ELF-1 (cell line): Measurements from ENCODE around the gene ZBTB7C.

Experiments used
- DNase-seq: peaks from one replicate; pipeline ENCODE4 v3.0.0-alpha.2; 2016; ENCODE audit warnings: low read depth, low spot score

ZBTB7C gene

DNA sequence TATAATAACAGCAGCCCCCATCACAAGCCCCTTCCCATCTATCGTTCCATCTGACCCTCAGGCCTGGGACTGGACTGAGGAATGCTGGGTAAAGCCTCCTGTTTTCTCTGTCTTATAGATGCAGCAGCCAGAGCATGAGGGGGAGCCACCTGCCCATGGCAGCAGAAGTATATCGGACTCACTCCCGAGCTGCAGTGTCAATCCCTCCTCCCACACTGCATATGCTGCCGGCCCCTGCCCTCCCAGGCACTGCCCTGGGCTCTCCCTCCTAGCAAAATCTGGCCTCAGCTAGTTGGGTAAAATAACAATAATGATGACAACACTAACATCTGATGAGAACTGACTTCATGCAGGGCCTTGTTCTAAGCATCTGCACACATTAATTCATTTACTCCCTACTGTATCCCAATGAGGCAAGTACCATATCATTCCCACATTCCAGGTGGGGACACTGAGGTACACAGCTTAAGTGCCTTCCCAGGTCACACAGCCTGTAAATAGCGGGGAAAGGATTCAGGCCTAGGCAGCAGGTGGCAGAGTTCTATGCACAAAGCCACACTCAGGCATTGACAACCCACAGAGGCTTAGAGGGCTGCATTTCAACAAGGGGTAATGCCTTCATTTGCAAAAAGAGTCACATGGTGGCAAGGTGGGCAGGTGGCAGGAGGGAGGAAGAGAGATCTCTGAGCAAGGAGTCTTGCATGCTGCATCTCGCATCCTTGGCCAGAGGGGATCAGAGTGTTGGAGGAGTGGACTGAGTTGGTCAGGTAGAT lies 190.0 kb downstream of the ZBTB7C start:
- no peak for DNase-seq

DNA sequence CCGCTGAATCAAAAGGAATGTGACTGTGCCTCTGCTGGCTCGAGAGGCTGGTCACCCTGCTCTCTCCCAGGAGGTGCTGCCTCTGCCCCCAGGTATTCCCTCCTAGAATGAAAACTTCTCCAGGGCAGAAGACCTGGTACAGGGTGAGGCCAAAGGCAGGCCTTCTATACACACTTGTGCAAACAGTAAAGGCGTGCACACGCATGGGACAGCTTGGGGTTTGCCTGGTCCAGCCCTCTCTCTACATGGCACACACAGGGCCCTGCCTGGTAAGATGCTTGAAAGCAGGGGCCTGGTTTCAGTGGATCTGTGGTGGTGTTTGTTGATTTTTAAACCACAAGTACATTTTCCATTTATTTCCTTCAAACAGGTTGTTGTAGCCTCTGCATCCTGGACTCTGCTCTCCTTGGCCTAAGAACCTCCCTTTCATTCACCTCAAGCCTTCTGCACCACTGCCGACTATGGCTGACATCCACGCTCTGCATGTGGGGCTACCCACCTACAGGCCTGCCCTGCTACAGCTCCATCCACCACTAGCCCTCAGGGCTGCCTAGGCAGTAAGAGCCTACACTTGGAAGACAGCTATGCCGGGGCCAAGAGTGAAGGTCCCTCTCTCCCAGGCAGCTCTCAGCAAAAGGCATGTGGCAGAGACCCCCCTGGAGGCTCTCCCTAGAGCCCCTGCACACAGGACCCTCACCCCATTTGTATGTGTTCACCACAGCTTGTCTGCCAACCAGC lies 190.7 kb downstream of the ZBTB7C start:
- DNase-seq = no peak

DNA sequence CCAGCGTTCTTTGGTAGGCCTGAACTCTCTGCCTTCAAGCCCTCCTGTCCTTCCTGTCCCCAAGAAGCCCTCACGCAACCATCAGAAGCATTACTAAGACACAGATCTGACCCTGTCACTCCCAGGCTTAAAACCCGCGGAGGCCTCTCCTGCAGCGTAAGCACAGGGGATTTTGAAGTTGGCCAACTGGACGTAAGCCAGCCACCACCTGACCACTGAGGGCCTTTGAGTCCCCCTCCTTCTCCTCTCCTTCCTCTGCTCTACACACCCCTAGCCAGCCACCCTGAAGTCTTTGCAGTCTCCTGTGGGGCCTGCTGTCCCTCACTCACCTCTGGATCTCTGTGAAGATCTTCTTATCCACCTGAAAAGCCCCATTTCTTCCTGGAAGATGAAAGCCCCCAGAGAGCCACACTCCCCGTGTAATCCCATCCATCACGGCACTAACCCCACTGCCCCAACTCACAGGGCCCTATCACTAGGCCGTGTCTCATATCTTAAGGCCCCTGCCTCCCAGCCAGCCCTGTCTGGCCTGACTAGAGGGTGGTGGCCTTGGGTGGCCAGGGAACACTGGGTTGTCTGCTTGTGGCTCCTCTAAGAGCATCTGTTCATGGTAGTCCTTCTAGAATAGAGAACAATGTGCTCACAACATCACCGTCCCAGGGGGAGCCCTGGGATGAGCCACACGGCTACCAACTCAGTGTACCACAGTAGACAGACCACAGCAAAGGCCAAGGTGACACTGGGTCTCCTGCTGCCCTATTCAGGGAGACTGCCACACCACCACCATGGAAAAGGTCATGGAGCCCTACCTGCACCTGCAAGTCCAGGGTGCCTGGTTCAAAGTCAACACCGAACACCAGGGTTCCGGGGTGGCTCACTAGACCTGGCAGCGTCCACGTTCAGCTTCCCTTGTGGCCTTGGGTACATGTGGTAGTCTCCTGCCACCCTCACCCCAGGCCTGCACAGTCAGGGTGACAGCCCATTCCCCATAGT lies 191.6 kb downstream of the ZBTB7C start:
- no peak for DNase-seq

DNA sequence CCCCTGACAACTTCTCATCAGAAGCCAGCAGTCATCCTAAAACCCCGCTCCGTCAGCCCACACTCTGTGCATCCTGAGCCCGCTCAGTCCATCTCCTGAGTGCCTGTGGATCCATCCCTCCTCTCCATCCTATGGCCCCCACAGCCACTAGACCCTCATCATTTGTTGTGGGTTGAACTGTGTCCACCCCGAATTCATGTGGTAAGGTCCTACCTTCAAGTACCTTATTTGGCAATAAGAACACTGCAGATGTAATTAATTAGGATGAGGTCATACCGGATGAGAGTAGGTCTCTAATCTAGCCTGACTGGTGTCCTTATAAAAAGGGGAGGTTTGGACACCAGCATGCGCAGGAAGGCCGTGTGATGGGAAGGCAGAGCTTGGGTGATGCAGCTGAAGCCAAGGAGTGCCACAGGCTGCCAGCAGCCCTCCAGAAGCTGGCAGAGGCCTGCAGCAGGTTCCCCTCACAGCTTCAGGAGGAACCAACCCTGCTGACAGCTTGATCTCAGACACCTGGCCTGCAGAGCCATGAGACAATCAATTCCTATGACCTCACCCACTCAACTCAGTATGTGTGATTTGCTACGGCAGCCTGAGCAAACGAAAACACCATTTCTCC lies 192.4 kb downstream of the ZBTB7C start:
- DNase-seq = no peak

DNA sequence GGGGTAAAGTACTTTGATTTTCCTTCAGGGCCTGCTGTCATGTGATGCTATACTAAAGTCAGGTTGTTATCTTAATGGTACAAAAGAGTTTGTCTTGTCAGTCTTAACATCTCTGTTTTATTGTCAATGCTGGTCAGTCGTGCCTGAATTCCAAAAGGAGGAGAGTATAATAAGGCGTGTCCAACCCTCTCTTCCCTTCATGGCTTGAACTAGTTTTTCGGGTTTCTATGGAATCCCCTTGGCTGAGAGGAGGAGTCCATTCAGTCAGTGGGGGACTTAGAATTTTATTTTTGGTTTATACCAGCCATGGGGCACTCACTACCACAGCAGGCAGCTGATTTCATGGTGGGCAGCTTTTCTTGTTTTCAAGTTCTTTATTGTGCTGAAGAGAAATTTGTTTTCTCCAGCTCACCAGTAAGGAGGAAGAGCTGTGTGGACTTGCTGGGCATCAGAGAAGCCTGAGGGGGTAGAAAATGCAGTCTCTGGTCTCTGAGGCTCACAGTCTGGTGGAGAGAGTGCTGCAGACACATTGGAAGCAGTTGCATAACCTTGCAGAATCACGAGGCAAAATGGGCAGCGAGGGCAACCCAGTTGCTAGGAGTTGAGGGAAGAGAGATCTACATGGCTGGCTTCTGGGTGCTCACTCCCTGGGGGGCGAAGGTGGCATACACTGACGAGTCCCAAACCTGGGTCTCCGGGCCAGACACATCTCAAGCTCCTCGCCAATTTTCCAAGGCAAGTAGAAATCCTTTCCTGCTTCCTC lies 193.1 kb downstream of the ZBTB7C start:
- DNase-seq = peak; percentile 53

DNA sequence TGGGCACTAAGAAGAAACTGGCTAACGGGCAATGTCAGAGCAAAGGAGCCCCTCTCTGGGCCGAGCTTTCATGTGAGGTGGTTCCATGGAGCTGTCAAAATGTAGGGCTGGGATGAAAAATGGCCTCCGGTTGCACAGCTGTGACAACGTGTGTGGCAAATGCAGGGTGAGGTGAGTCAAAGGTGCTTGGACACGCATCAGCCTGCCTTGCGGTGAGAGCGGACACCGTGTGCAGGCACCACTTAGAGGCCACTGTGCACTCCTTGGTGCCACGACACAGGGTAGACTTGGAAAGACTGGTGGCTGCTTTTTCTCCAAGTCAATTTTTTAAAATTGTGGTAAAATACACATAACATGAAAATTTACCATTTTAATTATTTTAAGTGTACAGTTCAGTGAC lies 195.4 kb downstream of the ZBTB7C start:
- no peak for DNase-seq

DNA sequence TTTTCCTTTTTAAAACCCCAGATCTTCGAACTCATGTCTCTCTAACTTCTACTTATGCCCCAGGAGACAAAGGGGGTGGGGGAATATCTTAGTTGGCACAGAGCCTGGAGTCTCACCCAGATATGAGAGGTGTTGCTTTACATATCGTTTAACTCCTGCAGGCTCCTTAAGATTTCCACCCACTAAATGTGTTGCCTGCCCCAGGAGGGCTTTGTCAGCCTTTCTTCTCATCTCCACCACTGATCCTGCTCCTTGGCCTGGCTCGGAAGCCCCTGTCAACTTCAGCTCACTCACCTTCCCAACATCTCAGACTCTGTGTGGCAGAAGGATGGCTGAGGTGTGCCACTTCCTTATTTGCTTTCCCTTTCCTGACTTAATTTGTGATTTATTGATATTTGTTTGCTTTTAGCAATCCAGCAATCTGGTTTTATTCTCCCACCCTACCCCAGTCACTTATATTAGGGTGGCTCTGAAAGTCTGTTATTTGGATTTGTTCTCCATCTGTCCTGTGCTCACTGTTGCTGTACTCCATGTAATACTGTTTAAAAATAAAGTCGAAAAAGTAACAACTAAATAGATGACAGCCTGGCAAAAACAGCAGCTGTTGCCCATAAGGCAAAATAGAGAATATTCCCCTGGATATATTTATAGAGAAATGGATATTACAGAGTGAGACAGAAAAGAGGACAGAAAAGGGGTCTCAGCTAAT lies 200.6 kb downstream of the ZBTB7C start:
- no peak for DNase-seq

GRCh38 chr18:48207733-48208132 lies 201.4 kb downstream of the ZBTB7C start:
- DNase-seq = no peak

DNA sequence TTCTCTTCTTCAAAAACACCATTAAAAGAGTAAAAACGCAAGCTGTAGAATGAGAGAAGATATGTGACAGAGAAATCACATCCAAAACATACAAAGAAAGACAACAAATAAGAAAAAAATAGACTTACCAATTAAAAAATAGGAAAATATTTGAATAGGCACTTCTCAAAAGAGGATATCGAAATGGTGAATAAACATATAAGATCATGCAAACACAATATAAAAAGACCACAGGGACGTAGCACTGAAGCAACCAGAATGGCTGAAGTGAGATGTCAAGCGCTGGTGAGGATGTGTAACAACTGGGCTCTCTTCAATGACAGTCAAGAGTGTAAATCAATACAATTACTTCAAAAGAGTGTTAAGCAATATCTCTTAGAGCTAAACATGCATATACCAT lies 202.3 kb downstream of the ZBTB7C start:
- DNase-seq = no peak

DNA sequence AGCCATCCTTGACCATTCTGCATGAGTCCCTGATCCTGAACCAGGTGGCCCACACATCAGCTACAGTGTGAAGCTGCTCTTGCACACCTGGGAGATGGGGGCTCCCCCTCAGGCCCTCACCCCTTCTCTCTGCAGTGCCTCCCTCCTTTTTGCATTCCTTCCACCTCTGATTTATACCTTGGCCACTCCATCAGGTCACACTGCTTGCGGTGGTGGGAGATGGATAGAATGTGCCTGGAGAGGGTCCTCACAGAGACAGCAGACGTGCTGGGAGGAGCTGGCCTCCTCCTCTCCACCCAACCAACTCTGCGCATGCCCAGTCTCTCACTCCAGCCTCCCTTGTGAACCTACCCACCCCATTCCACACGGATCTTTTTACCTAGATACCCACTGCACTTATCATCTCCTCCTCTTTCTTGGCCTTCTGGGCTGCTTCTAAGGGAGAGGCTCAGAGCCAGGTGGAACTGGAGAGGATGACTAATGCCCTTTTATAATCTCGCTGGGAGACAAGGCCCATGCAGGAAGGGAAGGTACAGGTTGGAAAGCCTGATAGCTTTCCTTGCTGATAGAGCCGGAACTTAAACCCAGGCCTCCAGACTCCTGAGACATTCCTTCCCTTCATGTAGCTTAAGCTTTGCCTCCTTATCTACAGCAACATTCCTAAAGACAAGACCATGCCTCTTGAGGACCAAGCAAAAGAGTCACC lies 205.1 kb downstream of the ZBTB7C start:
- peak; percentile 53 for DNase-seq

- DNase-seq = no peak
Observed at GRCh38 chr18:48203288-48203945, 205.8 kb downstream of the ZBTB7C start.

GRCh38 chr18:48202350-48203260 lies 206.6 kb downstream of the ZBTB7C start:
- no peak for DNase-seq

- no peak for DNase-seq
Observed at GRCh38 chr18:48202006-48202348, 207.2 kb downstream of the ZBTB7C start.

DNA sequence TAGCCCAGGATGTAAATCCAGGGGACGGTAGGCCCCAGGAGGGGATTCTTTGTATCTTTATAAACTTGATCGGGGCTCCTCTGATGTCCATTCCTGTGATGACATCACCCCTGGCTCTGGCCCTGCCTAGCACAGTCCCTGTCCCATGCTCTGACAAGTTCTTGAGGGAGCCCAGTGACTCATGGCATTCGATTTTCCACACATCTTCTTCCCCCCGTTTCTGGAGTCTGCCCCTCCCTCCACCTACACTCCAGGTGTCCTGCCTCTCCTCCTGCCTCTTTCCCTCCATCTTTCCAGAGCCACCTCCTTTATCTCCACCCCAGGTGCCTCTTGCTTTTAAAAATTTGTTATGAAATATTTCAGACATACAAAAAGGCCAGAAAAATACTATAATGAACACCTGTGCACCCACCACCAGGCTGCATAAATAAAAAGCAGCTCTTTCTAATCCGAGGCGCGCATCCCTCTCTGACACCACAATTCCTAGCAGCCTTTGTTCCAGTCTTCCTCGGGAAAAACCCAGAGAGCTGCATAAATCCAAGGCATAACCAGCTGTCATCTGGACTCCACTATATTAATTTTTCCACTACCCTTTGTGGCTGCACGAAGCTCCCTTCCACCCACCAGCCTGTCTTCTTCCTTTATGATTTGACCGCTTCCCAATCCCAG lies 207.7 kb downstream of the ZBTB7C start:
- DNase-seq = no peak

DNA sequence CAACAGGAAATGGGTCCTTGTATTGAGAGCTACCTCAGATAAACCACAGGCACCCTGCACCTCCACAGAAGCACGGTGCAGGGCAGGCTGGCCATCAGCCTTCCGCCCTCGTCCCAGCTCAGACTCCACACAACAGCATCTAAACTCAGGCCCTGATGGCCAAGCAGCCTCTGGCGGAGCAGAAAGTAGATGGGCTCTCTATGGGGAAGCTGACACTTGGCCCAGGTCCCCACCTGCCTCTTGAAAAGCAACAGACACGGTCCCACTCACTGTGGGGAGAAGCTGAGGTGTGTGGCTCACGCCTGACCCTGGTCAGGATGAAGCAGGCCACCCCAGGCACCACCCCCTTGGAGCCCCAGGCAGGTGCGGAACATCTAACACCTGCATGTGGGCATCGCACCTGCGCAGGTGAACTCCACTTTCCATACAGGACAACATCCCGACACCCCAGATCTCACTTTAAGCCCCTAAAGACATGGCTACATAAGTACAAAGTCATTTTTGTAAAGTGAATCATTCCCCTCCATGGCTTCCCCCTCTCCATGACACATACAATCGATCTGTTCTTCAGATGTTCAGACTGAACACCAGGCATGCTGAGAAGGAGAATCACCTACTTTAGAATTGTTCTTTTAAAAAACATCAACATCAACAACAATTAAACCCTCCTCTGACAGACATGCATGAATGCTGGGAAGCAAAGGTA lies 208.4 kb downstream of the ZBTB7C start:
- no peak for DNase-seq

DNA sequence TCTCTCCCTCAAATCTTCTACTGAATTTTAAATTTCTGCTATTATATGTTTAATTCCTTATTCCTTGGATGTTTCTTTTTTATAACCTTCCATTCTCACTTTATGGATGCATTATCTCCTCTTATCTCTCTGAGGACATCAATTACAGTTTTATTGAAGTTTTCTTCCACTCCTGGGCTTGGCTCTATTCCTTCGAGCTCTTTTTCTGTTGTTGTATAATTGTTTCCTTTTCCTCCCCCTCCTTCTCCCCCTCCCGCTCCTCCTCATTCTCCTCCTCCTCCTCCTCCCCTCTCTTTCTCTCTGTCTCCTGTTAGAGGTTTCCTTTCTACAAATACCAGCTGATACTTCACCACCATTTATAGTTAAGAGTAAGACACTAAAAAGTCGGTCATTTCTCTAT lies 209.8 kb downstream of the ZBTB7C start:
- no peak for DNase-seq

- no peak for DNase-seq
Observed at GRCh38 chr18:48197819-48198218, 211.4 kb downstream of the ZBTB7C start.
